HG03060 (cell line): ENCODE data around the gene RDX.

Experiments
- ATAC-seq: cut with Tn5 transposase; IDR thresholded peaks from one replicate; pipeline ENCODE4 v1.9.1; 2021; ENCODE audit warnings: low read depth, moderate number of reproducible peaks; ENCODE audit not compliant: unreplicated experiment

Gene RDX

DNA sequence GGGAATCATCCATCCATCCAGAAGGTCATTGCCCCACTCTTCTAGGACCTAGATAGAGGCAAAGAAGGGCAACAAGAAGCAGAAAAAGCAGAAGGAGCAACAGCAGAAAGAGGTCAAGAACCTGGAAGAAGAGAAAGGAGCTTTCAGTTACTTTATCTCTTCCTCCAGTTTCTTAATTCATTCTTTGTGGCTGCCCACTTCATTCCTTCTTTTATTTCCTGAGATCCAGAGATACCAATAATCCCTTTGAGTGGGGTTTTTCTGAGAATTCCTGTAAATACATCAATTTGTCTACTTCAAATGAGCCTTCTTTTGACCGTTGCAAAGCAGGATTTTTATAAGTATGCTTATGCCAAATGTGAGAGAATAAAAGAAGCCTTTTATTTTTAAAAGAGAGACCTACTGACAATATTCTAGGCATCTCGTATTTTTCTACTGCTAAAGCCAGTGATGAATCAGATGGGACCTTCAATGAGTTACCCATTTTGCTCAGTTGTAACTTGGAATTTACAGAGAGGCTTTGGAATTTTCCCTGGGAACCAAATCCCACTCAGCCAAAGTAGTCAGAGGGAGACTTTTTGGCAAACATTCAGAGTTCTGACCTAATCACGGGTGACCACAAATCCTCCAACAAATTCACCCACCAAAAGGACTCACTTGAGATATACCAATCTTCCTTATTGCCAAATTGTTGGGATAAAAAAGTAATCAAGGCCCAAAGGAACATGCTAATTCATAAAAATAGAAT lies 148.3 kb downstream of the RDX start:
- no peak for ATAC-seq

DNA sequence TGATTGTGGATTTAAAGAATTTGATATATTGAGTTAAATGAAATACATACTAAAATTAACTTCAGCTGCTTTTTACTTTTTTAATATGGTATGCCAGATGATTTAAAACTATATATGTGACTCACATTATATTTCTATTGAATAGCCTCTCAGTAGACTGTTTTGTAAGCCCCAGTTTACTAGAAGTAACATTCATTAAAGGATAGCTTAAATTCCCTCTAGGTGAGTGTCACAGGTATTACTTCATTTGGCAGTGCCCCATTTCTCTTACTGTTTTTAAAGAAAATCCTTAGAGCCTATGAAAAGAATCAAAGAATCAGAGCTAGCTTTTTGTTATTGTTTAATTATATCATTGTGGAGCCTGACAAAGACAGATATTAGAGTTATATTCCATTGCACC lies 154.6 kb downstream of the RDX start:
- ATAC-seq: no peak

- ATAC-seq: no peak
Measured at GRCh38 chr11:110134110-110134509, 162.3 kb downstream of the RDX start.

DNA sequence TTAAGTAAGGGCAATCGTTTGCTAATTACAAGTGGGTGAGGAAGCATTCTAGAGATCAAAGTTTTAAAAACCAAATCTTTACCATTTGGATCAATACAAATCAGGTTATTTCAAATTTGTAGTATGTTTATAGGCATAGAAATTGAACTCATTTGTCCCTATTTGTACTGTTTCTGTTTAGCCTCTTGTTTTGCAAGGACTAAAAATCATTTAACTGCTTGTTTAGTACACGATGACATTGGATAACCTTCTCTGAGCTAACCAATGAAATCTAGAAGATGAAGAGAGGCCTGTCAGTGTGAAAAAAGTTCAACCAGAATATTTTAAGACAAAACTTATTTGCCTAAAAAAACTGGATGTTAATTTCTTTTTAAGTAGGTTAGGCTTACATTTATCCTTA lies 163.3 kb downstream of the RDX start:
- ATAC-seq: no peak

GRCh38 chr11:110131386-110132123 lies 164.9 kb downstream of the RDX start:
- ATAC-seq: no peak

DNA sequence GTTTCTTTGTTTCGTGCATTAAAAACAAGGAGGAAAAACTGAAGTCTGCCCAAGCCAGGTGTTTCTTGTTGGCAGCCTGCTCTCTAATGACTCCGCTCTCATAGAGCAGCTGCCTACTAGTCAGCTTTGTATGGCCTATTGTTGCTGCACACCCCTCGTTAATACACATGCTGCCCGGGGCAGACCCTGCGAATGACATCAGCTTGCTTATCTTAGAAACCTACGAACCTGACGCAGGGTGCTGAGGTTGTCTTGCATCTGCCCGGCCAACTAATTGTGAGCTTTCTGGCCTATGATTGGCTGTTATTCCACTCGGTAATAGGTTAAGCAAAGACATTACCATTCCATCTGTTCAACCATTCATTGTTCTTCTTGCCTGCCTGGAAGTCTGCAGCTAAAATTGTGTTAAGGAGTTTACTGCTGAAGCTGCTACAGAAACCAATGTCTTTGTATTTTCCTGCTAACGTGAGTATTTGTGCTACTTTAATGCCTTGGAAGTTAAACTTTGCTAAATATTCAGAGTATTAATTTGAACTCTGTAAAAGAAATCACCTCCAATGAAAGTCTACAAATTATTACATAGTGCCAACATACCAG lies 165.7 kb downstream of the RDX start:
- ATAC-seq: no peak

- no peak for ATAC-seq
Measured at GRCh38 chr11:110128161-110128560, 168.3 kb downstream of the RDX start.

DNA sequence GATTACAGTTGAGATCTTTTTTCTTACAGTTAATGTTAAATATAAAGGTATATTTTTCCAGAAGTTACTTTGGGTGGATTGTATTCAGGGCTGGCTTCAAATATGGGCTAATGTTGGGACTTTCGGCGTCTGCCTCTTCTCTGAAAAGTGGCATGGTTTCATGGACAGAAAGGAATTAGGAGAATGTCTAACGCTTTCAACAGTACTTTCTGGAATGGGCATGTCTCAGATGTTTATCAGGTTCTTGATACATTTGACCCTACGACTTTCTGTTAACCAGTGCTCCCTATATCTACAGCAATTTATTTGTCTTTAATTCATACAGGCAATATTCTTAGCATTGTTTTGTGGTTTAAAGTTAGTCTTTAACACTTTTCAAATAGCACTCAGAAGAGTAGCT lies 169.5 kb downstream of the RDX start:
- ATAC-seq: no peak

DNA sequence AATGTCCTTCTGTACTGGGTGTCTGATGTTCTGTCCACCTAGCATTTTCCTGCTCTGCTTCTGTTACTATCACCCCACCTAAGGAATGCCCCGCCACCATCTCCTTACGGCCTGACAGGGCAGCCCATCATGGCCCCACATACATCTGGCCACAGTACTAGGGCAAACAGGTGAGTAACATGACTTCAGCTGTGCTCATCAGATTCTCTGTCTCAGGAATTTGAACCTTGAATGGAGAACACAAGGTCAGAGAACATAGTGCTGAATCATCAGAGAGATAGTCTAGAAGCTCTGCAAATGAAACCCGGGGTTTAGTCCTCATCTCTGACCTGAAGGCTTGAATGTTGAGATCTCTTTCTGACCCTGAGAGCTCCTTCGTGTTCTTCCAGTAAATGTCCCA lies 170.8 kb downstream of the RDX start:
- no peak for ATAC-seq
